ENCODE measurements around the gene REXO4.

REXO4 gene

GRCh38 chr9:133359399-133360175 is 58.2 kb downstream of the REXO4 start:
- no peak overlapping the region for H3K9ac ChIP-seq (ENCODE audit: low read depth, low read length)
- no peaks in the 10 kb centered on the region for H3K27me3 ChIP-seq (ENCODE audit: control insufficient read depth, insufficient read depth, low read length)
- H3K9me3 ChIP-seq (replicated peaks; ENCODE audit: low read length), result no peaks in the 10 kb centered on the region
- H3K36me3 ChIP-seq (ENCODE audit: insufficient read depth, low read length), result peaks cover 54% of the 10 kb centered on the region
- no peak overlapping the region for H3K4me3 ChIP-seq (ENCODE audit: low read length)
- peaks cover 35% of the 10 kb centered on the region for H3K4me1 ChIP-seq (ENCODE audit: control insufficient read depth, insufficient read depth, low read length)
- H3K4me2 ChIP-seq (ENCODE audit: low read length), result no peak overlapping the region

DNA sequence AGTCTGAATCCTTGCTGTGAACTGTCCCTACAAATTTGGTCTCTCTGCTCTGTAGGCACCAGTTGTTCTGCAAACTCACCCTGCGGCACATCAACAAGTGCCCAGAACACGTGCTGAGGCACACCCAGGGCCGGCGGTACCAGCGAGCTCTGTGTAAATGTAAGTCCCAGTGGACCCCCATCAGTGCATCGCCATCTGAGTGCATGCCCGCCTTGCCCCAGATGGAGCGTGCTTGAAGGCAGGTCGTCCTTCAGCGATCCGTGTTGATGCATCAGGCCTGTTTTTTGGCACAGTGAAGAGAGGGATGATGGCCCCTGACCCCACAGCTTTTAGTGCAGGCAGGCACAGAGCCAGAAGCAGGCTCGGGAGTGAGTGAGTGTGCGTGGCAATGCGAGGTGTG is 60.2 kb downstream of the REXO4 start:
- Histone ChIP-seq H3K4me2 (ENCODE audit: low read length) (peak overlapping the region; percentile 82), H3K9me3 (replicated peaks; ENCODE audit: low read length) (no peaks in the 10 kb centered on the region), H3K4me3 (ENCODE audit: low read length) (no peak overlapping the region), H3K36me3 (ENCODE audit: insufficient read depth, low read length) (peaks cover 45% of the 10 kb centered on the region), H3K27me3 (ENCODE audit: control insufficient read depth, insufficient read depth, low read length) (no peaks in the 10 kb centered on the region), H3K4me1 (ENCODE audit: control insufficient read depth, insufficient read depth, low read length) (peaks cover 35% of the 10 kb centered on the region), H3K9ac (ENCODE audit: low read depth, low read length) (no peak overlapping the region)

DNA sequence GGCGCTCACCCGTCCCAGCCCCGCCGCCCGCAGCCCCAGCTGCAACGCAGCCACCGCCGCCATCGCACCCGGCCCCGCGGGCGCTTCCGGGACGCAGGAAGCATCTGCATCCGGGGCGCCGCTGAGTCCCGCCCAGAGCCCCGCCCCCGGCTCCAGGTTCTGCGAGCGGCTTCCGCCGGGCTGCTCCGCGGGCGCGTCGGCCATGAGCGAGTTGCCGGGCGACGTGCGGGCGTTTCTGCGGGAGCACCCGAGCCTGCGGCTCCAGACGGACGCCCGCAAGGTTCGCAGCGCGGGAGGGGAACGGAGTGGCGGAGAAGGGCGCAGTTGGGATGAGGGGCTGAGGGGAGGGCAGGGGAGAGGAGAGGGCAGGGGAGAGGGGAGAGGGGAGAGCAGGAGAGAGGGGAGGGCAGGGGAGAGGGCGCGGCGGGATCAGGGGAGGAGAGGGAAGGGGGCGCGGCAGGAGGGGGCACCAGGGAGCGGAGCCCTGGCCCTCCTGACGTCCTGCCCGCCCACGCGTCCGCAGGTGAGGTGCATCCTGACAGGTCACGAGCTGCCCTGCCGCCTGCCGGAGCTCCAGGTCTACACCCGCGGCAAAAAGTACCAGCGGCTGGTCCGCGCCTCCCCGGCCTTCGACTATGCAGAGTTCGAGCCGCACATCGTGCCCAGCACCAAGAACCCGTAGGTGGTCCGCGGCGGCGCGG is 61.3 kb downstream of the REXO4 start, which contains the start of the genes SURF1 and SURF2:
Gene SURF1, minus strand, starts transcription at position 97 of the 701 bp plus-strand sequence. Its CDS starts 34 bp downstream, at position 63.
Gene SURF2, plus strand, starts transcription at position 160 of the 701 bp plus-strand sequence. Its CDS starts 43 bp downstream, at position 203.
- H3K4me2 ChIP-seq (ENCODE audit: low read length), result peak within 1 kb of the TSS; percentile 96
- no peaks in the 10 kb centered on the region for H3K9me3 ChIP-seq (replicated peaks; ENCODE audit: low read length)
- H3K9ac ChIP-seq (ENCODE audit: low read depth, low read length), result peak within 1 kb of the TSS; percentile 88
- peak within 1 kb of the TSS; percentile 90 for H3K4me3 ChIP-seq (ENCODE audit: low read length)
- no peaks in the 10 kb centered on the region for H3K27me3 ChIP-seq (ENCODE audit: control insufficient read depth, insufficient read depth, low read length)
- H3K4me1 ChIP-seq (ENCODE audit: control insufficient read depth, insufficient read depth, low read length), result peaks cover 35% of the 10 kb centered on the region
- peaks cover 45% of the 10 kb centered on the region for H3K36me3 ChIP-seq (ENCODE audit: insufficient read depth, low read length)

All from skeletal muscle satellite cell (primary cell).